ENCODE data around the gene NDRG4. TPM values are rescaled to one million over a fixed set of nuclear protein-coding genes. Genes with fewer than 3 reads are reported as not detected.

Gene NDRG4
- total RNA-seq, 1 donor from 2014 or later = 42.9 TPM

DNA sequence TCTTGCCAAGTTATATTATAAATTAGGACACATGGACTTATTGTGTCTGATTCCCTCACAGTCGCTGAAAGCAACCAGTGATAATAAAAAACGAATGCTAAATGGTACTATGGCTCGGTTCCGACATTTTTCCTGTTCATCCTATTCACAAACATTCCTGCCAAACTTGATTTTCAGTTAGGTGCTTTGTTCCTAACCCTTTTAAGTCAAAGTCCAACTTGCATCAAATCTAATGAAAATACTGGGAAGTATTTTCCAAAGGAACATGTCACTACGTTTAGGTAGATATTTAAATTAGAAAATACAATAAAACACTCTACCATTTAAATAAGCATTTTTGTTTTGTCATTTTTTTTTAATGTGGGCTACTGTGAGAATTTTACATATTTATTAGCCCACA lies 36.3 kb downstream of the NDRG4 start:
- Mint-ChIP-seq H3K4me3 (no peak overlapping the region), H3K4me1 (ENCODE audit: unreplicated experiment) (no peaks in the 10 kb centered on the region), H3K27me3 (no peaks in the 10 kb centered on the region), H3K27ac (no peak overlapping the region), H3K9me3 (no peaks in the 10 kb centered on the region), H3K36me3 (peaks cover 36% of the 10 kb centered on the region)
- TF ChIP-seq, protein P1, sequence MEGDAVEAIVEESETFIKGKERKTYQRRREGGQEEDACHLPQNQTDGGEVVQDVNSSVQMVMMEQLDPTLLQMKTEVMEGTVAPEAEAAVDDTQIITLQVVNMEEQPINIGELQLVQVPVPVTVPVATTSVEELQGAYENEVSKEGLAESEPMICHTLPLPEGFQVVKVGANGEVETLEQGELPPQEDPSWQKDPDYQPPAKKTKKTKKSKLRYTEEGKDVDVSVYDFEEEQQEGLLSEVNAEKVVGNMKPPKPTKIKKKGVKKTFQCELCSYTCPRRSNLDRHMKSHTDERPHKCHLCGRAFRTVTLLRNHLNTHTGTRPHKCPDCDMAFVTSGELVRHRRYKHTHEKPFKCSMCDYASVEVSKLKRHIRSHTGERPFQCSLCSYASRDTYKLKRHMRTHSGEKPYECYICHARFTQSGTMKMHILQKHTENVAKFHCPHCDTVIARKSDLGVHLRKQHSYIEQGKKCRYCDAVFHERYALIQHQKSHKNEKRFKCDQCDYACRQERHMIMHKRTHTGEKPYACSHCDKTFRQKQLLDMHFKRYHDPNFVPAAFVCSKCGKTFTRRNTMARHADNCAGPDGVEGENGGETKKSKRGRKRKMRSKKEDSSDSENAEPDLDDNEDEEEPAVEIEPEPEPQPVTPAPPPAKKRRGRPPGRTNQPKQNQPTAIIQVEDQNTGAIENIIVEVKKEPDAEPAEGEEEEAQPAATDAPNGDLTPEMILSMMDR (conservative IDR thresholded peaks at IDR 0.05) = no peak
- no peak for DNase-seq (ENCODE audit: extremely low spot score, unreplicated experiment)

DNA sequence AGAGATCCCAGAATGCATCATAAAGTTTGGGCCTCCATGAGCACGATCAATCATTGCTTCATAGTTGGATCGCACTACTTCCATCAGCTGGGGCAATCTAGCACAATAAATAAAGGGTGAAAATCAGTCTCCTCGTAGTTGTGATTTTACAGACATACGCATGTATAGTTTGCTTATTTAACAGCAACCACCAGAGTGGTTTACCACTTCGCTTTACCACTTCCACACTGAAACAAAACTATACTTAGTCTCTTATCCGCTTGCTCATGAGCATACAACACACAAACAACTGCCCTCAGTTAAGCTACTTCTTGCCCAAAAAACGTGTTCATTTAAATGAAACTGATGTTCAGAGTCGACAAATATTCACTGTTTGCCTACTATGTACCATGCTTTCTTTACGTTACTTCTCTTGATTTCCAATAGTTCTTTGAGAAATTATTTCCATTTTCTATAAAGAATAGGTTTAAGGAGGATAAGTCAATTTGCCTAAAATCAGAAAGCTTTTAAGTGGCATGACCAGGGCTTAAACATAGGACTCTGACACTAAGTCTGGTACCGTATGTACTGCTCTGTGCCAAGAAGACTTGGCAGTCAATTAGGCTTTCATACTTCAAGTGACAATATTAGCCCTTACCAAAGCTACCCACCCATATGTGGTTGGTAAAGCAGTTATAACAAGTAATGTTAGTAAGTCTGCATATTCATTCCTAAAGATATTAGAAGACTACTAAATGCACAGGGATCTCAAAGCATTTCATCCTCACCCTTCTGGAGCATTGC lies 37.4 kb downstream of the NDRG4 start:
- TF ChIP-seq, protein P1 (conservative IDR thresholded peaks at IDR 0.05) = no peak
- no peak for DNase-seq (ENCODE audit: extremely low spot score, unreplicated experiment)
- no peaks in the 10 kb centered on the region for H3K9me3 Mint-ChIP-seq
- H3K4me3 Mint-ChIP-seq = no peak overlapping the region
- peaks cover 32% of the 10 kb centered on the region for H3K36me3 Mint-ChIP-seq
- no peak overlapping the region for H3K27ac Mint-ChIP-seq
- H3K27me3 Mint-ChIP-seq = no peaks in the 10 kb centered on the region
- no peaks in the 10 kb centered on the region for H3K4me1 Mint-ChIP-seq (ENCODE audit: unreplicated experiment)

DNA sequence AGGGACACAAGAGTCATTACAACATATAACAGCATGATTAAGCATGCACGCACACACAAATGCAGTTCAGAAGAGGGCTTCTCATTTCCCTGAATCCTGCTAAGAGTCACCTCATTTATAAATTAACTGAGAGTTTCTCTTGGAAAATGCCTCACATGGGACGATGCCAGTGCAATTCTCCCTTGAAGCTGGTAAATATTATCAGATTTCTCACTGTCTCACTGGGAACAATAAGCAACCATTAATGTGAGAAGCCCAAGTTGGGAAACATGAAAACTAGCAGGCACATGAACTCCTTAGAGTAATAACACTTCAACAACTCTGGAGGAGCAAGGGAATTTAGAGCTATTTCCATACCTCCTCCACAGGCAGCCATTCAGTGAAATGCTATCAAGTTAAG lies 41.8 kb downstream of the NDRG4 start:
- H3K9me3 Mint-ChIP-seq = no peaks in the 10 kb centered on the region

DNA sequence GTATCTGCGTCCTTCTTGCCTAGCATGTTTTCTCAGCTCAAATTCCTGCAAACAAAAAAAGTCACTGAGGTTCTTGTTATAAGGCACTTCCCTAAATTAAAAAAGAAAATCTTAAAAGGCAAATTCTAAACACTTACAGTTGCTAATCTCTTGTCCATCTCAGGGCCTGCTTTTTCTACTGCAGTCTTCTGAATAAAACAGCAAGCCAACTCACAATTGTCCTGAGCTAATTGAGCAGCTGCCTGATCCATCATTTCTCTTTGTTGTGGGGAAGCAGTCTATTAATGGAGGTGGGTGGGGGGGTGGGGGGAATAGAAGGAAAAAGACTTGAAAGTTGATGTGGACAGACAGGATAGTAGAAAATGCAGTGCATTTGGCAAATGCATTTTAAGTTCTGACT lies 42.3 kb downstream of the NDRG4 start:
- Mint-ChIP-seq H3K27me3 (no peaks in the 10 kb centered on the region), H3K27ac (no peak overlapping the region), H3K9me3 (no peaks in the 10 kb centered on the region), H3K4me1 (ENCODE audit: unreplicated experiment) (no peaks in the 10 kb centered on the region), H3K4me3 (no peak overlapping the region), H3K36me3 (peaks cover 23% of the 10 kb centered on the region)
- no peak for DNase-seq (ENCODE audit: extremely low spot score, unreplicated experiment)
- TF ChIP-seq, protein P1 (conservative IDR thresholded peaks at IDR 0.05) = no peak

More for the DNA sequence above, 41.8 kb downstream of the NDRG4 start:
- TF ChIP-seq, protein P1 (conservative IDR thresholded peaks at IDR 0.05) = no peak
- Mint-ChIP-seq H3K4me3 (no peak overlapping the region), H3K4me1 (ENCODE audit: unreplicated experiment) (no peaks in the 10 kb centered on the region), H3K27ac (no peak overlapping the region), H3K36me3 (peaks cover 23% of the 10 kb centered on the region), H3K27me3 (no peaks in the 10 kb centered on the region)
- DNase-seq (ENCODE audit: extremely low spot score, unreplicated experiment) = no peak

DNA sequence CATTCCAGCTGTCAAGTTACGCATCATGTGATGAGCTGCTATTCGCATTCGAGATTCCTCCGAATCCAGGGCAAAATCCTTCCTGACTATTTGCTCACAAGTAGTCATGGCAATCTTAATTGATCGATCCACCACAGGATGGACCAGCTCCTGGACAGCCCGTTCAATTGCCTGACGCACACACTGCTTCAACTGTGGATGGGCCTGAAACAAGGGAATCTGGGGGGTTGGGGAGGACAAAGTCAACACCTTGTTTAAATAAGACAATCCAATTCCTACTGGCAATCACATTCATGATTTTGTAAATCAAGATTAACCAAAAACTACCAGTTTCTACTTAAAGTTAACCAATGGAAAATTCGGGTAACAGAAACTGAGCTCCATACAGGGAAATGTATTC lies 43.7 kb downstream of the NDRG4 start:
- TF ChIP-seq, protein P1 (conservative IDR thresholded peaks at IDR 0.05) = no peak
- Mint-ChIP-seq H3K36me3 (peaks cover 16% of the 10 kb centered on the region), H3K27me3 (no peaks in the 10 kb centered on the region), H3K4me1 (ENCODE audit: unreplicated experiment) (no peaks in the 10 kb centered on the region), H3K4me3 (no peak overlapping the region), H3K9me3 (no peaks in the 10 kb centered on the region), H3K27ac (no peak overlapping the region)
- DNase-seq (ENCODE audit: extremely low spot score, unreplicated experiment) = no peak

All from type B pancreatic cell (in vitro differentiated cells).